ENCODE measurements around the gene INPP5F.
A peak's percentile ranks its signal among the peaks of the same experiment; 100 is the strongest.

The INPP5F gene, protein sequence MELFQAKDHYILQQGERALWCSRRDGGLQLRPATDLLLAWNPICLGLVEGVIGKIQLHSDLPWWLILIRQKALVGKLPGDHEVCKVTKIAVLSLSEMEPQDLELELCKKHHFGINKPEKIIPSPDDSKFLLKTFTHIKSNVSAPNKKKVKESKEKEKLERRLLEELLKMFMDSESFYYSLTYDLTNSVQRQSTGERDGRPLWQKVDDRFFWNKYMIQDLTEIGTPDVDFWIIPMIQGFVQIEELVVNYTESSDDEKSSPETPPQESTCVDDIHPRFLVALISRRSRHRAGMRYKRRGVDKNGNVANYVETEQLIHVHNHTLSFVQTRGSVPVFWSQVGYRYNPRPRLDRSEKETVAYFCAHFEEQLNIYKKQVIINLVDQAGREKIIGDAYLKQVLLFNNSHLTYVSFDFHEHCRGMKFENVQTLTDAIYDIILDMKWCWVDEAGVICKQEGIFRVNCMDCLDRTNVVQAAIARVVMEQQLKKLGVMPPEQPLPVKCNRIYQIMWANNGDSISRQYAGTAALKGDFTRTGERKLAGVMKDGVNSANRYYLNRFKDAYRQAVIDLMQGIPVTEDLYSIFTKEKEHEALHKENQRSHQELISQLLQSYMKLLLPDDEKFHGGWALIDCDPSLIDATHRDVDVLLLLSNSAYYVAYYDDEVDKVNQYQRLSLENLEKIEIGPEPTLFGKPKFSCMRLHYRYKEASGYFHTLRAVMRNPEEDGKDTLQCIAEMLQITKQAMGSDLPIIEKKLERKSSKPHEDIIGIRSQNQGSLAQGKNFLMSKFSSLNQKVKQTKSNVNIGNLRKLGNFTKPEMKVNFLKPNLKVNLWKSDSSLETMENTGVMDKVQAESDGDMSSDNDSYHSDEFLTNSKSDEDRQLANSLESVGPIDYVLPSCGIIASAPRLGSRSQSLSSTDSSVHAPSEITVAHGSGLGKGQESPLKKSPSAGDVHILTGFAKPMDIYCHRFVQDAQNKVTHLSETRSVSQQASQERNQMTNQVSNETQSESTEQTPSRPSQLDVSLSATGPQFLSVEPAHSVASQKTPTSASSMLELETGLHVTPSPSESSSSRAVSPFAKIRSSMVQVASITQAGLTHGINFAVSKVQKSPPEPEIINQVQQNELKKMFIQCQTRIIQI

DNA sequence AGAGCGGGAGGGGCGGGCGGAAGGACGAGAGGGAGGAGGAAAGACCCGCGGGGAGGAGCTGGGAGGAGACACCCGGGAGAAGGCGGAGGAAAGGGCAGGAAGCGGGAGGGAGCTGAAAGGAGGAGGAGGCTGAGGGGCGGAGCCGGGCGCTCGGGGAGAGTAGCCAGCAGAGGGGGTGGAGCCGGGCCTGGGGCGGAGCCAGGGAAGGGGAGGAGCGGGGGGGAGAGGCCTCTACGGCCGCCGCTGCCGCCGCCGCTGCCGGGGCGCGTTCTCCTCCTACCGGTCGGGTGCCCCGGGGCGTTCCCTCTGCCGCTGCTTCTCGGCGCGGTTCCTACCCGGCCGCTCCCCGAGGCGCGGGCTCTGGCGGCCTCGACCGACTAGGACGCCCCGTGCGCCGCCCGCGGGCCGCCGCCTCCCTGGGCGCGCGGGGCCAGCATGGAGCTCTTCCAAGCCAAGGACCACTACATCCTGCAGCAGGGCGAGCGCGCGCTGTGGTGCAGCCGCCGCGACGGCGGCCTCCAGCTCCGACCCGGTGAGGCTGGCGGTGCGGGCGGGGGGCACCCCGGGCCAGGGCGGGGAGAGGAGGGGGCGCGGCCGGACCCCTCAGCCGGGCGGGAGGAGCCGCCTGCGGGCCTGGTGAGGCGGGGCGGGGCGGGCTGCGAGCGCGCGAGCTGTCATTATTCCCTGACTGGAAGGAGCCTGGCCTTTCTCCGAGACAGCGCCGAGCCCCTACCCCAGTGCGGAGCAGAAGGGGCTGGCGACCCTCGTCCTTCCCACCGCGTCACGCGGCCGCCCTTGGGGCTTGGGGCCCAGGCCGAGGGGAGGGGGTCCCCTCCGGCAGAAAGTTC is at the start of gene INPP5F:
Gene INPP5F, plus strand, starts transcription at position 223 of the 848 bp plus-strand sequence. Its CDS starts 213 bp downstream, at position 436.
- Histone ChIP-seq H3K9ac (ENCODE audit: insufficient read length) (peak within 1 kb of the TSS; percentile 76), H3K9me3 (ENCODE audit: low read depth, low read length) (no peaks in the 10 kb centered on the region), H3K36me3 (ENCODE audit: insufficient read depth, low read length) (no peaks in the 10 kb centered on the region), H3K27ac (no peak within 1 kb of the TSS), H3K4me3 (peak within 1 kb of the TSS; percentile 83)
- DNase-seq (ENCODE audit: low read depth, low spot score), result peak; percentile 40
- no peak for TF ChIP-seq FOXP2 (optimal IDR thresholded peaks at IDR 0.05; ENCODE audit: control extremely low read depth, extremely low read length, insufficient read depth)
- TF ChIP-seq EZH2 (IDR thresholded peaks at IDR 0.05), result no peak
- no peak for TF ChIP-seq POLR2AphosphoS5 (IDR thresholded peaks at IDR 0.05; ENCODE audit: borderline replicate concordance, low read depth, low read length)

DNA sequence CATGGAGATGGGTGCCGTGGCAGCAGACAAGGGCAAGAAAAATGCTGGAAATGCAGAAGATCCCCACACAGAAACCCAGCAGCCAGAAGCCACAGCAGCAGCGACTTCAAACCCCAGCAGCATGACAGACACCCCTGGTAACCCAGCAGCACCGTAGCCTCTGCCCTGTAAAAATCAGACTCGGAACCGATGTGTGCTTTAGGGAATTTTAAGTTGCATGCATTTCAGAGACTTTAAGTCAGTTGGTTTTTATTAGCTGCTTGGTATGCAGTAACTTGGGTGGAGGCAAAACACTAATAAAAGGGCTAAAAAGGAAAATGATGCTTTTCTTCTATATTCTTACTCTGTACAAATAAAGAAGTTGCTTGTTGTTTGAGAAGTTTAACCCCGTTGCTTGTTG is 48.7 kb upstream of the INPP5F start:
- Histone ChIP-seq H3K36me3 (ENCODE audit: insufficient read depth, low read length) (peaks cover 16% of the 10 kb centered on the region; the same call in 1 of the 2 replicates), H3K27ac (no peak overlapping the region), H3K4me3 (no peak overlapping the region), H3K9me3 (ENCODE audit: low read depth, low read length) (no peaks in the 10 kb centered on the region), H3K9ac (ENCODE audit: insufficient read length) (no peak overlapping the region)
- DNase-seq (ENCODE audit: low read depth, low spot score), result no peak
- TF ChIP-seq EZH2 (IDR thresholded peaks at IDR 0.05) (no peak), POLR2AphosphoS5 (IDR thresholded peaks at IDR 0.05; ENCODE audit: borderline replicate concordance, low read depth, low read length) (no peak), FOXP2 (optimal IDR thresholded peaks at IDR 0.05; ENCODE audit: control extremely low read depth, extremely low read length, insufficient read depth) (no peak)

DNA sequence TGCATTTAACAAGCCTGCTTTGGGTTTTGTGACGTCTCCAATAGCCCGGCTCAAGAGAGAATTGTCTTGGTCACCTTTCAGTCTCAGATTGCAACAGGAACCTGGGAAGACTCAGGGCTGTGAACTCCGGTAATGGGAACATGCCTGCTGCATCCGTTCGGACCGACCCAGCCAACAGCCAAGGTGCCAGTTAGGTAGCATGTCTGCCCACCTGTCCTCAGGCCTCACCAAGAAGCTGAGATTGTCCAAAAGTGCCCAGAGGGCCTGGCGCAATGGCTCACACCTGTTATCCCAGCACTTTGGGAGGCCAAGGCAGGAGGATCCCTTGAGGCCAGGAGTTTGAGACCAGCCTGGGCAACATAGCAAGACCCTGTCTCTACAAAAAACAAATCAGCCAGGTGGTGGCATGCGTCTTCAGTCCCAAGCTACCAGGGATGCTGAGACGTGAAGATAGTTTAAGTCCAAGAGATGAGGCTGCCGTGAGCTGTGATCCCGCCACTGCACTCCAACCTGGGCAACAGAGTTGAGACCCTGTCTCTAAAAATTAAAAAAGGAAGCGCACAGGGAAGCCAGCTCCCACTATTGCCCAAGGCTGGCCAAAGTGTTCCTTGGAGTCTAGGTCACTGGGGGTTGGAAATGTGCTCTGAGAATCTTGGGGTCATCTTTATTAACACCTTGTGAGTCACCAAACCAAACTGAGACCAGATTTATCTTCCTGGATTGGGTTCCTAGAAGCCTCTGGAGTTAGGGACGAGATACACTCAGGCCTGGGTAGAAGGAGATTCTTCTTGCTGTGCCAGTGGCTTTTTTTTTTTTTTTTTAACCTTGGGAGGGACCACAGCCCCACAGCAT is 47.7 kb upstream of the INPP5F start:
- Histone ChIP-seq H3K9me3 (ENCODE audit: low read depth, low read length) (no peaks in the 10 kb centered on the region), H3K27ac (no peak overlapping the region), H3K4me3 (no peak overlapping the region), H3K9ac (ENCODE audit: insufficient read length) (no peak overlapping the region), H3K36me3 (ENCODE audit: insufficient read depth, low read length) (peaks cover 12% of the 10 kb centered on the region; the same call in 1 of the 2 replicates)
- TF ChIP-seq FOXP2 (optimal IDR thresholded peaks at IDR 0.05; ENCODE audit: control extremely low read depth, extremely low read length, insufficient read depth) (no peak), POLR2AphosphoS5 (IDR thresholded peaks at IDR 0.05; ENCODE audit: borderline replicate concordance, low read depth, low read length) (no peak)
- DNase-seq (ENCODE audit: low read depth, low spot score), result no peak

DNA sequence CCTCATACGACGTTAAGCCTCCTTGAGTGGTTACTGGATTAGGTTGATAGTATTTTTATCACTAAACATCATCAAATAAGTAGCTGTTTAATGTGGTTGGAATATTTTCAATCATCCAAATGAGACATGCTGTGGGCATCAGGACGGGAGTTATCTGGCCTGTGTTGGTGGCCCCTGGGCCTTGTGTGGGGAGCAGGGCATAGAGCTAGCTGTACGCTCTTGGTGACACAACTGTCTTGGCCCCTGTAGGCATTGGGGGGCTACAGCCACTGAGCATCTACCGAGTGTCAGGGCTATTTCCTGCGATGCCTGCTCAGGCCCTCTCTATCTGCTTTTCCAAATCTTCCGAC is 46.4 kb upstream of the INPP5F start:
- Histone ChIP-seq H3K27ac (no peak overlapping the region), H3K9me3 (ENCODE audit: low read depth, low read length) (no peaks in the 10 kb centered on the region), H3K9ac (ENCODE audit: insufficient read length) (no peak overlapping the region), H3K36me3 (ENCODE audit: insufficient read depth, low read length) (peaks cover 7% of the 10 kb centered on the region; the same call in 1 of the 2 replicates), H3K4me3 (no peak overlapping the region)
- no peak for DNase-seq (ENCODE audit: low read depth, low spot score)
- TF ChIP-seq POLR2AphosphoS5 (IDR thresholded peaks at IDR 0.05; ENCODE audit: borderline replicate concordance, low read depth, low read length) (no peak), FOXP2 (optimal IDR thresholded peaks at IDR 0.05; ENCODE audit: control extremely low read depth, extremely low read length, insufficient read depth) (no peak), EZH2 (IDR thresholded peaks at IDR 0.05) (no peak)

DNA sequence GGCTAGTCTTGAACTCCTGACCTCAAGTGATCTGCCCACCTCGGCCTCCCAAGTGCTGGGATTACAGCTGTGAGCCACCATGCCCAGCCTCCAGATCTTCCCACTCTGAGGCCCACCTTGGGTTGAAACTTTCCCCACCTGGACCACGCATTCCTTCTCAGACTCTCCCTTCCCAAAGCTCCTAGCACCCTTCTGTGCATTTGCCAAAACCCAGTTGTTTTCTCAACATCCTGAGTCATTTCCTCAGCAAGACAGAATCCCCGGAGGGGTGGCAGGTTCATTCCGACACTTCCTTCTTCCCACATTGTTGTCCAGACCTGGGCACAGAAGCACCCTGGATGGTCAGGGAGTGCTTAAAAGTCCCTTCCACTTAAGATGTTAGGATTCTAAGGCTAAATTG is 45.8 kb upstream of the INPP5F start:
- no peak for TF ChIP-seq FOXP2 (optimal IDR thresholded peaks at IDR 0.05; ENCODE audit: control extremely low read depth, extremely low read length, insufficient read depth)
- no peak for TF ChIP-seq EZH2 (IDR thresholded peaks at IDR 0.05)
- TF ChIP-seq POLR2AphosphoS5 (IDR thresholded peaks at IDR 0.05; ENCODE audit: borderline replicate concordance, low read depth, low read length), result no peak
- no peaks in the 10 kb centered on the region for H3K9me3 ChIP-seq (ENCODE audit: low read depth, low read length)
- H3K9ac ChIP-seq (ENCODE audit: insufficient read length), result no peak overlapping the region
- DNase-seq (ENCODE audit: low read depth, low spot score), result no peak
- H3K4me3 ChIP-seq, result no peak overlapping the region
- peaks cover 7% of the 10 kb centered on the region; the same call in 1 of the 2 replicates for H3K36me3 ChIP-seq (ENCODE audit: insufficient read depth, low read length)
- H3K27ac ChIP-seq, result no peak overlapping the region

DNA sequence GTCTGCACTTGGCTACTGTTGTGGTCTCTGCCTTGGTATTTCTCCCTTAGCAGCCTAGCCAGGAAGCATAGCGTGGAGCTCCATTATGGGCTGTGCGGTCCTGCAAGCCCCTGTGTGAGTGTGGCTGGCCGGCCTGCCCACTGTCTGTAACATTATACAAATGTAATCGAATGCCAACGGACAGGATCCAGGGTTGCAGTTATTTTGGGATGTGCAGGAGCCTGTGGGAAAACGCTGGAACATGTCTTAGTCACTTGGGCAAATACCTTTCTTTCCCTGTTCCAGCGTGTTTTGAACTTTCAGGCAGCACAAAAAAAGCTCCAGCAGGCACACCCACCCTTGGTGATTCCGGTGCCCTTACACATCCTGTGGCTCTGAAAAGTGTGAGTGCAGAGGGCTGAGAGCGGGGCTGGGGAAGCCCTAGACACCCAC is 45.2 kb upstream of the INPP5F start:
- TF ChIP-seq POLR2AphosphoS5 (IDR thresholded peaks at IDR 0.05; ENCODE audit: borderline replicate concordance, low read depth, low read length), result no peak
- TF ChIP-seq FOXP2 (optimal IDR thresholded peaks at IDR 0.05; ENCODE audit: control extremely low read depth, extremely low read length, insufficient read depth), result no peak
- TF ChIP-seq EZH2 (IDR thresholded peaks at IDR 0.05), result no peak
- Histone ChIP-seq H3K9ac (ENCODE audit: insufficient read length) (no peak overlapping the region), H3K36me3 (ENCODE audit: insufficient read depth, low read length) (peaks cover 7% of the 10 kb centered on the region; the same call in 1 of the 2 replicates), H3K9me3 (ENCODE audit: low read depth, low read length) (no peaks in the 10 kb centered on the region), H3K27ac (no peak overlapping the region), H3K4me3 (no peak overlapping the region)
- DNase-seq (ENCODE audit: low read depth, low spot score), result no peak

All from SK-N-MC (cell line).